ENCODE data around the gene CFAP43.
A peak's percentile ranks its signal among the peaks of the same experiment; 100 is the strongest.

Gene CFAP43

GRCh38 chr10:104268713-104269645 is 36.8 kb upstream of the CFAP43 start, which contains the start of gene GSTO2:
GSTO2 (plus strand) TSS chr10:104269184; CDS start chr10:104274916, 5,732 bp downstream.
- DNase-seq (ENCODE audit: insufficient read length, low spot score) (peak; percentile 98), FAIRE-seq (peak; percentile 98)
- TF ChIP-seq SPI1 (IDR thresholded peaks at IDR 0.05; ENCODE audit: low read depth, low read length) (peak; percentile 72), POLR2AphosphoS5 (IDR thresholded peaks at IDR 0.05; ENCODE audit: low read depth, low read length) (peak; percentile 89), POLR2A (IDR thresholded peaks at IDR 0.05; ENCODE audit: low read depth, low read length) (peak; percentile 87), TAF1 (IDR thresholded peaks at IDR 0.05; ENCODE audit: low read depth, low read length) (peak; percentile 67), POU2F2 (IDR thresholded peaks at IDR 0.05; ENCODE audit: low read depth, low read length) (peak; percentile 64; the same call in 1 of the 2 replicates), PAX5 (IDR thresholded peaks at IDR 0.05; ENCODE audit: insufficient read depth, low read length, severe bottlenecking) (no peak)

- no peak for FAIRE-seq
These were observed 36.2 kb upstream of the CFAP43 start for GRCh38 chr10:104268405-104268712.

DNA sequence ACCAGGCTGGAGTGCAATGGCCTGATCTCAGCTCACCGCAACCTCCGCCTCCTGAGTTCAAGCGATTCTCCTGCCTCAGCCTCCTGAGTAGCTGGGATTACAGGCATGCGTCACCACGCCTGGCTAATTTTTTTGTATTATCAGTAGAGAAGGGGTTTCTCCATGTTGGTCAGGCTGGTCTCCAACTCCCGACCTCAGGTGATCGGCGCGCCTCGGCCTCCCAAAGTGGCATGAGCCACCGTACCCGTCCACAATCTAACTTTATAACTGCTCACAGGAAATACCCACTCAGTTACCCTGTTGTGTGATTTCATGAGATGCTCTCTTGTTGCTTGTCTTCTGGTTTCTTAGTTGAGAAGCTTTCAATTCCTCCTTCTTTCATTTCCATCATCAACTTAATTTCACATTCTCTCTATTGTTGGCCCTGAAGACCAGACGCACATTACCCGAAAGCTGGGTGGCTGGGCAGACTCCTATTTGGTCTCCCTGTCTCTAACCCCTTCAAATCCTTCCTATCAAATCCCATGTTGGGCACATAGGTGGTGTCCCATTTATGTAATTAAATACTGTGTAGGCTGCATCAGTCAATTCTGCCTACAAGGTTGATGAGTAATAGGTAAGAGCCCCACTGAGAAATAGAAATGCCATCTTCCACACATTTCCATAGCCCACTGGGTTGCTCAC is 35.7 kb upstream of the CFAP43 start:
- FAIRE-seq (no peak), DNase-seq (ENCODE audit: insufficient read length, low spot score) (no peak)
- peak; percentile 40; the same call in 1 of the 2 replicates for TF ChIP-seq SPI1 (IDR thresholded peaks at IDR 0.05; ENCODE audit: low read depth, low read length)
- TF ChIP-seq PAX5 (IDR thresholded peaks at IDR 0.05; ENCODE audit: insufficient read depth, low read length, severe bottlenecking): no peak
- TF ChIP-seq POLR2AphosphoS5 (IDR thresholded peaks at IDR 0.05; ENCODE audit: low read depth, low read length): no peak; the same call in 1 of the 2 replicates
- TF ChIP-seq POLR2A (IDR thresholded peaks at IDR 0.05; ENCODE audit: low read depth, low read length): no peak
- TF ChIP-seq POU2F2 (IDR thresholded peaks at IDR 0.05; ENCODE audit: low read depth, low read length): no peak
- no peak for TF ChIP-seq TAF1 (IDR thresholded peaks at IDR 0.05; ENCODE audit: low read depth, low read length)

More at GRCh38 chr10:104268405-104268712, 36.2 kb upstream of the CFAP43 start:
- no peak for DNase-seq (ENCODE audit: insufficient read length, low spot score)
- no peak for TF ChIP-seq POLR2A (IDR thresholded peaks at IDR 0.05; ENCODE audit: low read depth, low read length)
- no peak for TF ChIP-seq TAF1 (IDR thresholded peaks at IDR 0.05; ENCODE audit: low read depth, low read length)
- no peak for TF ChIP-seq POLR2AphosphoS5 (IDR thresholded peaks at IDR 0.05; ENCODE audit: low read depth, low read length)
- TF ChIP-seq SPI1 (IDR thresholded peaks at IDR 0.05; ENCODE audit: low read depth, low read length): no peak
- TF ChIP-seq PAX5 (IDR thresholded peaks at IDR 0.05; ENCODE audit: insufficient read depth, low read length, severe bottlenecking): no peak
- no peak for TF ChIP-seq POU2F2 (IDR thresholded peaks at IDR 0.05; ENCODE audit: low read depth, low read length)

GRCh38 chr10:104264783-104265182 is 32.6 kb upstream of the CFAP43 start:
- DNase-seq (ENCODE audit: insufficient read length, low spot score): no peak
- no peak for FAIRE-seq
- TF ChIP-seq TAF1 (IDR thresholded peaks at IDR 0.05; ENCODE audit: low read depth, low read length) (no peak), POU2F2 (IDR thresholded peaks at IDR 0.05; ENCODE audit: low read depth, low read length) (no peak), PAX5 (IDR thresholded peaks at IDR 0.05; ENCODE audit: insufficient read depth, low read length, severe bottlenecking) (no peak), POLR2AphosphoS5 (IDR thresholded peaks at IDR 0.05; ENCODE audit: low read depth, low read length) (no peak), SPI1 (IDR thresholded peaks at IDR 0.05; ENCODE audit: low read depth, low read length) (no peak), POLR2A (IDR thresholded peaks at IDR 0.05; ENCODE audit: low read depth, low read length) (no peak)

- TF ChIP-seq POLR2A (IDR thresholded peaks at IDR 0.05; ENCODE audit: low read depth, low read length) (no peak), TAF1 (IDR thresholded peaks at IDR 0.05; ENCODE audit: low read depth, low read length) (no peak), SPI1 (IDR thresholded peaks at IDR 0.05; ENCODE audit: low read depth, low read length) (no peak), PAX5 (IDR thresholded peaks at IDR 0.05; ENCODE audit: insufficient read depth, low read length, severe bottlenecking) (no peak), POU2F2 (IDR thresholded peaks at IDR 0.05; ENCODE audit: low read depth, low read length) (no peak), POLR2AphosphoS5 (IDR thresholded peaks at IDR 0.05; ENCODE audit: low read depth, low read length) (no peak)
- FAIRE-seq (no peak), DNase-seq (ENCODE audit: insufficient read length, low spot score) (no peak)
These were observed 29.9 kb upstream of the CFAP43 start for GRCh38 chr10:104262055-104262454.

DNA sequence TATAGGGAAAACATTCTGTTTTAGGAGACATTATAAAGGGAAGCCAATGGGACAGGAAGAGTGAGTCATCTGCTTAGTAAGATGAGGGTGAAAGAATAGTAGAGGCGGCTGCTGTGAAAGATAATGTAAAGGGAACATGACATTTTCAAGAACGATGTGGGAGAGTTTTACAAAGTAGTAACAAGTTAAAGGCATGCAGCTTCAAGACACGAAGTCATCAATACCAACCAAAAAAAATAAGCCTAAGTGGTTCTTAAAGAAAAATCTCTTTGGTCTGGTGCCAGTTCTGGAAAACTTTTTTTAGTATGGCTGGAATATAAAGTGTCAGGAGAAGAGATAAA is 28.6 kb upstream of the CFAP43 start:
- FAIRE-seq: no peak
- TF ChIP-seq POU2F2 (IDR thresholded peaks at IDR 0.05; ENCODE audit: low read depth, low read length) (no peak), PAX5 (IDR thresholded peaks at IDR 0.05; ENCODE audit: insufficient read depth, low read length, severe bottlenecking) (no peak)
- DNase-seq (ENCODE audit: insufficient read length, low spot score): no peak

- TF ChIP-seq POLR2AphosphoS5 (IDR thresholded peaks at IDR 0.05; ENCODE audit: low read depth, low read length): no peak
- no peak for TF ChIP-seq POU2F2 (IDR thresholded peaks at IDR 0.05; ENCODE audit: low read depth, low read length)
- TF ChIP-seq POLR2A (IDR thresholded peaks at IDR 0.05; ENCODE audit: low read depth, low read length): no peak
- no peak for TF ChIP-seq TAF1 (IDR thresholded peaks at IDR 0.05; ENCODE audit: low read depth, low read length)
- TF ChIP-seq SPI1 (IDR thresholded peaks at IDR 0.05; ENCODE audit: low read depth, low read length): no peak
- no peak for TF ChIP-seq PAX5 (IDR thresholded peaks at IDR 0.05; ENCODE audit: insufficient read depth, low read length, severe bottlenecking)
- no peak for DNase-seq (ENCODE audit: insufficient read length, low spot score)
- no peak for FAIRE-seq
These were observed 28.0 kb upstream of the CFAP43 start for GRCh38 chr10:104259999-104260774.

- DNase-seq (ENCODE audit: insufficient read length, low spot score): no peak
- peak; percentile 40 for FAIRE-seq
- TF ChIP-seq POLR2AphosphoS5 (IDR thresholded peaks at IDR 0.05; ENCODE audit: low read depth, low read length): no peak
- no peak for TF ChIP-seq PAX5 (IDR thresholded peaks at IDR 0.05; ENCODE audit: insufficient read depth, low read length, severe bottlenecking)
- no peak for TF ChIP-seq POU2F2 (IDR thresholded peaks at IDR 0.05; ENCODE audit: low read depth, low read length)
- TF ChIP-seq TAF1 (IDR thresholded peaks at IDR 0.05; ENCODE audit: low read depth, low read length): no peak
- no peak for TF ChIP-seq POLR2A (IDR thresholded peaks at IDR 0.05; ENCODE audit: low read depth, low read length)
- no peak for TF ChIP-seq SPI1 (IDR thresholded peaks at IDR 0.05; ENCODE audit: low read depth, low read length)
These were observed 27.3 kb upstream of the CFAP43 start for GRCh38 chr10:104259456-104259855.
